GM21786 (cell line): ENCODE data around the gene IKZF1.
A peak's percentile ranks its signal among the peaks of the same experiment; 100 is the strongest.
"Not testable (repeated sequence)": the region's sequence is repeated elsewhere in the genome, so short reads cannot be mapped to it uniquely, and the experiment has no call there.

Source experiments
- ATAC-seq: cut with Tn5 transposase; IDR thresholded peaks from one replicate; pipeline ENCODE4 v1.9.1; 2021; ENCODE audit not compliant: unreplicated experiment

Gene IKZF1

DNA sequence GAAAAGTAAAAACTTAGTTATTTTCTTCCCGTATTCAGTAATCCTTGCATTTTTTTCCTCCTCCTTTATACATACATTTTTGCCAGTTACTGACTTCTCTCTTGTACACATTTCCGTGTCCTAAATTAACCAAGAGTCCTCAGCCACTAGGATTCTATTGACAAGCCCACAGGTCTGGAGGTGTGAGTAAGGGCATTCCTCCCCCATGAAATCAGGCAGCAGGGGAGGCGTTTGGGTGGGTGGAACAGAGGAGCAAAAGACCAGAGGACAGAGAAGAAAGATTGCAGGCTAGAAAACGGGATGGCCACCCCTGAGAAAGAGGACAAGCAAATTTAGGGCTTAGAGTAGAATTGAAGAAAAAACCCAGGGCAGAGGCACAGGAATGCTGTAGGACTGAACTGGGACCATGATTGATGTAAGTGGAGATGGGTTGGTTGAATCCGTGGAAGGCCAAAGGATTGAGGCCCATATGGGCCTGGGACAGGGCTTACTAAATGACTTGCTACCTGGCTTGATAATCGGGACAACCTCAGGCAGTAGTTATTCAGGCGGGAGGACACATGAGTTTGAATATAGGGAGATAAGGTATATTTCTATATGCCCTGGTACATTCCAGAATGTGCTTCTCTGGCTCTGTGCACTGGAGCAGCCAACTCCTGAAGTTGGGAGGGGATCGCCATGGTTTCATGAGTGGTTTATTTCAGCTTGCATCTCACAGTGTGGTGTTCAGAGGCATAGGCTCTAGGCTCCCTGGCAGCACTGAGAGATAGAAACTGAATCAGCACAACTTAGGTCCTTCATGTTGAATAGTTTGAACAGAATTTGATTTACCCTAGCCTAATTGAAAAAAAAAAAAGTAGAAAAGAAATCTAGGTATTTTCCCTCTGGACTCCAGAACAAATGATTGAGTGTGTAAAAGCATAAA lies 28.0 kb downstream of the IKZF1 start:
- no peak for ATAC-seq

DNA sequence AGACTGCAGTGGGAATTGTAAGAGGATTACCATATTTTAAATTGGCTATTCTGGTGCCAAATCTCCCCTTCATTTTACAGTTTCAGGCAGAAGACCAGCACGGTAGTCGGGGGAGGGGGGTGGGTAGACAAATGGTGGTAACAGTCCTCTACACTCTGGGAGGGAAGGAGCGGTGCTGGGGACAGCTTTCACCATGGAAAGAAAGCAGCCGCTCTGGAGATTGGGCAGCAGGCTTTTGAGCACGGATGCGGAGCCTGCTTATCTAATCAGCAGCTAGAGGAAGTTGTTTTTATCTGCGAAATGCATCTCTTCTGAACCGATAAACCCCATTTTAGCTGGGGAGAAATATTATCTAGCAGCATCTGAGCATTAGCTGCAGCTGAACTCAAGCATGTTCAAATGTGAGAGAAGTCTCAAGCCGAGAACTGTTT lies 28.7 kb downstream of the IKZF1 start:
- no peak for ATAC-seq

DNA sequence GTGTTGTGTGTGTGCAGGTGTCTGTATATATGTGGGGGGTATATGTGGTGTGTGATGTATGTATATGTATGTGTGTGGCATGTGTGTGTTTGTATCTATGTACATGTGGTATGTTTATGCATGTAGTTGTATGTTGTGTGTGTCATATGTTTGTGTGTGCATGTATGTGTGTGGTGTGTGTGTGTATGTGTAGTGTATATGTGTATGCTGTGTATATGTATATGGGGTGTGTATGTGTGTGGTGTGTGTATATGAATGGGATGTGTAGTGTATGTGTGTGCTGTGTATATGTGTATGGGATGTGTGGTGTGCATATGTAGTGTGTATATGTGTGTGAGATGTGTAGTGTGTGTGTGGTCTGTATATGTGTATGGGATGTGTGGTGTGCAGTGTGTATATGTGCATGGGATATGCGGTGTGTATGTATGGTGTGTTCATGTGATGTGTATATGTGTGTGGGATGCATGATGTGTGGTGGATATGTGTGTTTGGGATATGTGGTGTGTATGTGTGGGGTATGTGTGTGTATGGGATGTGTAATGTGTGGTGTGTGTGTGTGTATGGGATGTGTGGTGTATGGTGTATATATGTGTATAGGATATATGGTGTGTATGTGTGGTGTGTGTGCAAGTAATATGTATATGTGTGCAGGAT lies 30.0 kb downstream of the IKZF1 start:
- no peak for ATAC-seq

DNA sequence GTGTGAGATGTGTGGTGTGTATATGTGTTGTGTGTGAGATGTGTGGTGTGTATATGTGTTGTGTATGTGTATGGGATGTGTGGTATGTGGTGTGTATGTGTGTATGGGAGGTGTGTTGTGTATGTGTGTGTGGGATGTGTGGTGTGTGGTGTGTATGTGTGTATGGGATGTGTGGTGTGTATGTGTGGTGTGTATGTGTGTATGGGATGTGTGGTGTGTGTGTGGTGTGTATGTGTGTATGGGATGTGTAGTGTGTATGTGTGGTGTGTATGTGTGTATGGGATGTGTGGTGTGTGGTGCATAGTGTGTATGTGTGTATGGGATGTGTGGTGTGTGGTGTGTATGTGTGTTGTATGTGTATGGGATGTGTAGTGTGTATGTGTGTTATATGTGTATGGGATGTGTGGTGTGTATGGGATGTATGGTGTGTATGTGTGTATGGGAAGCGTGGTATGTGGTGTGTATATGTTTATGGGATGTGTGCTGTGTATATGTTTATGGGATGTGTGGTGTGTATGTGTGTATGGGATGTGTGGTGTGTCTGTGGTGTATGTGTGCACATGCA lies 30.8 kb downstream of the IKZF1 start:
- no peak for ATAC-seq

DNA sequence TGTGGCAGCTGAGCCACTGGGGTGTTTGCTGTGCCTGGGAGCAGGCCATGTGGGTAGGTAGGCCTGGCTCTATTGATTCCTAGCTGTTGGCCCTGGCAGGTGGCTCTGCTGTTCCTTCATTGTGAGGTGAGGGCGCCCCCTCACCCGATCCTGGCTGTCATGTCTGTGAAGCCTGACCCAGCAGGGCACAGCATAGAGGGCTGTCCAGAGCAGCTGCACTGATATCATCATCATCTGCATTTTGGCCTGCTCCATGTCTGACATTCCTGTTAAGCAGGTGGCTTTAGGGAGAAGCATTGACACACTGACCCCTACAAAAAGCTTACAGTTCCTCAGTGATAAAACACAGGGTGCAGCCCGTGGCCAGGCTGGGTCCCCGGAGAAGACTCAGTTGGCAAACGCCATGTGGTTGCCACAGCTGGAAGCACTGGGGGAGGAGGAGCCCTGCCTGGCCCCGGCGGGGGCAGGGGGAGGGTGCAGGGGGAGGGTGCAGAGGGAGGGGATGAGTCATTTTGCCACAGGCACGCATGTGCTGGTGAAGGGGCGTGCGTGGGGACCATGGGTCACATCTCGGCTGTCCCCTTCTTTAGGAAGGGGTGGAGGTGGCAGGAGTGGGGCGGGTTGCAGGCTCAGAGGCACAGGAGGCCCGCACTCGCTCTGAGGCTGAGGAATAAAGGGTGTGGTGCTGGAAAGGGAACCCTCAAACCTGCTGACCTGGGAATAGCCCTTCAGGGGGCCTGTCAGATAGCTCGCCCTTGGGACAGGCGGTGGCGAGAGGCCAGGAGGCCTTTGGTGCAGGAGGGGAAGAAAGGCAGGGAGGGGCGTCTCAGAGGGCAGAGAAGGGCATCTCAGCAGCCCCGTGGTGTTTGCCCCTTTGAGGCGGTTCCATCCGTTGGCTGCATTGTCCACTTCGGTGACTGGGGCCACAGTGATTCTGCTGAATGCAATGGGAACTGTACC lies 31.6 kb downstream of the IKZF1 start:
- peak; percentile 27 for ATAC-seq

DNA sequence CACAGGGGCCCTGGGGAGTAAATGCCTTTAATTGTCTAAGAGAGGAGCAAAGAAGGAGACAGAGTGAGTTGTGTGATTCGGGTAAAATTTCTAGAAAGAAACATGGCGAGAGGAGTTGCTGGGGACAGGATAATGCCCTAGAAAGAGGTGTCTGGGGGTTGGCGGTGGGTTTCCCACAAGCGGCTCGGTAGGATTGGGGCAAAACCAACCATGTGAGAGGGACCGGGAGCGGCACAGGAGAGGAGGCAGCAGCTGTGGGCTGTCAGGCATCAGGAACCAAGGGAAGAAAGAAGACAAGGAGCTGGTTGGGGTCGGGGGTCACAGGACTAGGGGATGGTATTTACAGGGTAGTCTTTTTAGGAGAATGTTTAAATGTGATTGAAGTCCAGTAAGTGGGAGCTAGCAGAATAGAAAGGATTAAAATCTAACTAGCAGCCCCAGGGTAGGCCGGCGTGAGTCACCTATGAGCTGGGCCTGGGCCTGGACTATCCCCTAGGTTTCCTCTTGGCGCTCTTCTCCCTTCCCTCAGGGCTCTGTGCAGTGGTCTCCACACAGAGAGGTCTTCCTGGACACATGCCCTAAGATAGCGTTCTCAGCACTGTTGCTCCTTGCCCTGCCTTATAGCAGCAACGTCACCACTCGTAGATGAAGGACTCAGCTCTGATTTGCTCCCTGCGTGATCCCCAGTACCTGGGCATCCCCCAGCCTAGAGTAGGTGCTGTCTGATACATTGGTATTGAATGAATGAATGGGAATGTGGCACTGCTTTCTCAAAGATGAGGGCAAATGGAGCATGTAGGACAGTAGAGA lies 32.6 kb downstream of the IKZF1 start:
- ATAC-seq, result no peak

DNA sequence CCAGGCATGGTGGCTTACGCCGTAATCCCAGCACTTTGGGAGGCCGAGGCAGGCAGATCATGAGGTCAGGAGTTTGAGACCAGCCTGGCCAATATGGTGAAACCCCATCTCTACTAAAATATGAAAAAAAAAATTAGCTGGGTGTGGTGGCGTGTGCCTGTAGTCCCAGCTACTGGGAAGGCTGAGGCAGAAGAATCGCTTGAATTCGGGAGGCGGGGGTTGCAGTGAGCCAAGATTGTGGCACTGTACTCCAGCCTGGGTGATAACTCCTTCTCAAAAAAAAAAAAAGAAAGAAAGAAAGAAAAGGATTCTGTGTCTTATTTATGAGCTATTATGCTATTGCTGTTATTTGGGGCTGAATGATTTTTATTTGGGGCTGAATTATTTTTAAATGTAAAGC lies 35.0 kb downstream of the IKZF1 start:
- ATAC-seq, result not testable (repeated sequence)

DNA sequence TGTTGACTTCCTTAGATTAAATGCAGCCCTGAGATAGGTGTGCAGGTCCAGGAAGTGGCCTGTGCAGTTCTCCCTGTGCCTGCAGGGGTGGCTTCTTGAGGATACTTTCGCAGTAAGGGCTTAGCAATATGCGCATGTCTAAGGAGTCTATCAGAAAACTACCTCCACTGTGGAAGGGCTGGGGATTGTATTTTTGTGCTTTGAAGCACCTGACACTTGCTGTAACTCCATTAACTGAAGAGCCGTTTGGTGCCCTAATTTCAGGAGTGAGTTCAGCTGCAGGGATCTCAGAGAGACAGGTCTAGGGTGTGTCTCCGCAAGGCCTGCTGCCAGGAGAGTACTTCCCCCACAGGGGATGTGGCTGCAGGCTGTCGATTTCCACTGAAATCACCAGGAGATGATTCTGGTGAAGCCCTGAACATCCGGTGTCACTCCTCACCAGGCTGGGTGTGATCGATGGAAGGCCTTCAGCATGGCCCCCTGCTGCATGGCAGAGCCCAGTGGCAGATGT lies 35.5 kb downstream of the IKZF1 start:
- ATAC-seq, result no peak

DNA sequence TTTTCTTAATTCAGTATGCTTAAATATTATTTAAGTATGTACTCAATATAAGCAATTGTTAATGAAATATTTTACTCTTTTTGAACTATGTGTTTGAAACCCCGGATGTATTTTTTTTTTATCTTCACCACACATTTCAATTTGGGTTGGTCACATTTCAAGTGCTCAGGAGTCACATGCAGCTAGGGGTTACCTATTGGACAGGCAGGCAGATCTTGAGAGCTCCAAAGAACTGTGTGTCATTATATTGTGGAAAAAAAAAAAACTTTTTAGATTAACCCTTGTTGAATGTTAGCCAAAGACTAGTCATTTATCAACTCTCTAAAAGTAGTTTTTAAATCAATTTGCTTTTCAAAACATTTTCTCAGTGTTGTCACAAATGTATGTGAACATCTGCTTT lies 37.2 kb downstream of the IKZF1 start:
- no peak for ATAC-seq

DNA sequence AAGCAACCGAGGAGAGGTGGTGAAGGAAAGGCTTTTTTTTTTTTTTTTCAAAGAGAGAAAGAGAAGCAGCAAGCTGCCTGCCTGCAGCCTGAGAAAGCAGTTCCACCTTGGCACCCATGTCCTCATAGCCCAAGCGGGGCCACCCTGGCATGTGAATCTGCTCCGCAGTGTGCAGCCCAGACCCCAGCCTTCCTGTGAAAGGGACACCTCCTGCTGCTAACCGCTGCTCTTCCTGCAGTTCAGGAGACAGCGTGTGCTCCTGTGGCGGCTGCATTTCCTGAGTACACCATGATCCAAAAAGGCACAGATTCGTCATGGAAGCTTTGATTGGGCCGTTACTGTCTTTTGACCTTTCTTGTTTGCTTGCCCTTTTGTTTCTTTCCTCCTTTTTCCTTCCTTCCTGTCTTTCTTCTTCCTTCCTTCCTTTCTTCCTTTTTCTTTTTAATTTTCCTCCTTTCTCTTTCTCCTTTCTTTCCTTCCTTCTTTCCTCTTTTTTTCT lies 38.1 kb downstream of the IKZF1 start:
- no peak for ATAC-seq

DNA sequence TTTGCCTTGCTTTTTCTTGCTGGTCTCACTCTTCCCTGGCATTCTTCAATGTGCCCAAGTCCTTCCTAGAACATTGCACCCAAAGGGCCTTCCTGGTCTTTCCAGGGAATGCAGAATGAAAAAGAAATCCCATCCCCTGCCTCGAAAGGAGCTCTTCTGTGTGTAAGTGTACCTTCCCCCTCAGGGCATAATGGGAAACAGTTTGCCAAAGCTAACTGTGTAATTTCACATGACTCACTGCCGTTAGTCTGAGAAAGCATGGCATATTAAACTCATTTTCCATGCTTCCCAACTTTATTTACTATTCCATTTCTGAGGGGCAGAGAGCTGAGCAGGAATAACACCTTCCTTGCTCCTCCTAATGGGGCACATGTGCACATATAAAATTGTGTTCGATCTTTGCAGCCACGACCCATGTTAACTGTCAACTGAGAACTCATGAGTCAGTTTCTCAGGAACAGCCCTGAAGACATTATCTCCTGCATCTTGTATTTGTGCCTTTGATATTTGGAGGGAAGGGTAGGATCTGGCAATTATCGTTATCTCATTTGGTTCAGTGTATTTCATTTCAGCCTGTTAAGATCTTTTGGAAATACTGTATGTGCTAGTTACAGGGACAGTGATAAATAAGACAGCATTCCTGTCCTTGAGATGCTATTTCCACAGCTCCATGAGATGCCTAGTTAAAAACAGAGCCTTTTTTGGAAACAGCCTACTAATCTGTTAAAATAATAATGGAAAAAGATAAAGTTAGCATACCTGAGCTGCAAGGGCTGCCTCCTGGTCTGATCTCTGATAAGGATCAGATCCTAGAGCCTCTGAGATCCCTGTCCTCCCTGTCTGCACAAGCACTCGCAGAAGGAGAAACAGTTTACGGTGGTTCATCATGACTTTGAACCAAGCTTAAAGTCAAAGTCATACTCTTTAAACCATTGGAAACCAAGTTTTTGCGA lies 42.3 kb downstream of the IKZF1 start:
- ATAC-seq, result no peak

DNA sequence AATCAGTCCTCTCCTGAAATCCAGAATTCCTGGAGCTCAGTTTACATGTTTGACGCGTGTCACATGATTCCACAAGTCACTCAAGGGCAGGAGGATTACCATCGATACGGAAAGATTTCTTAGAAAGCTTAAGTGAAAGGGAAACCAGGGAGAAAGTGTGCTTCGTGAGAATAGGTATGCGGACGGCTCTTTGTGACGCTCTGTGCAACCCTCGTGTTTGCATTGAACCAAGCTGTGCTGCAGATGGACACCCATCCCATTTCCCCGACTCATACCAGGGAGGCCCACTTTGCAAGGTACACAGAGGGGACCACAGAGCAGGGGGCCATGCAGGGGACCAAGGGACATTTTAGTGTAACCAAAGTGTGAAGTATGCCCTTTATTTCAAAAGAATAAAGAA lies 43.2 kb downstream of the IKZF1 start:
- ATAC-seq, result no peak

DNA sequence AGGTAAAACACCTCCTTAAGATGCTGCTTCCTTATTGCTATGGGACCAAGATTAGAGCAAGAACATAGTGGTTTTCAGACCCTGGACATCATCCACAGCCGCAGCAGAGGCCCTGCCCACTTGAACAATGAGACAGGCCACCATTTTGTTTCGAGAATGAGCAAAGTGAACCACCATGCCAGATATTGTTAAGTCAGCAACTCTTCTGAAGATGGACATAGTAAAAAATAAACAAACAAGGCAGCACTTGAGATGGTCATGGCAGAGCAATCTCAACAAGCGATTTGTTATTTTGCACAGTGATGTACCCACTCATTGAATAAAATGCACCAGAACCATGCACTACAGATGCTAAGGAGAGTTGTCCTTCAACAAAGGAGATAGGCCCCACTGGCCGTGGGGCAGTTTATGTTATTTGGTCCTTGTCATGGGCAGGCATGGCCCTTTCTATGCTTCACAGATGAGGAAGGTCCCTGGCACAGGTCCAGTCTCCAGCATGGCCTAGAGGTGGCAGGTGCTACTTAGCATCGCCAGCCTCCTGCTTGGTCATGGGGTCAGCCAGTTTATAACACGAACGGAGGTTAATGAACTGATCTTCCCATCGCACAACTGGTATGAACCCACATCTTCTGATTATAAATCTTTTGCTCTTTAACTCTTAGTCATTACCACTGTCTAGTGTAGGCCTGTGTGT lies 44.1 kb downstream of the IKZF1 start:
- no peak for ATAC-seq

DNA sequence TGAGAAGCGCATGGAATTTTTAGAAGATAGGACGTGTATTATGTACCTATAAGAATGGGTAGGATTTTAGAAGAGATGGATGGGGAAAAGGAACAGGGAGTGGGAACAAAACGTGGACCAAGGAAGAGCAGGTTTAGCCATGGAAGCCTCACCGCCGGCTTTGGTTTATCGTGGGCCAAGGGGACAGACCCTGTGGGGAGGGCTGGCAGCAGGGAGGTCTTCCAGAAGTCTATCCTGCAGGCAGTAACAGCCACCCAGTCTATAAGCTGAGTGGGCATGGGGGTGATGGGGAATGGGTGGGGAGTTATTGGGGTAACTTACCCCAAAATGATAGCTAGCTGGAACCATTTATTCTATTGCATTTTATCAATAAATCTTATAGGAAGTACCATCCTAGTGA lies 44.9 kb downstream of the IKZF1 start:
- no peak for ATAC-seq

DNA sequence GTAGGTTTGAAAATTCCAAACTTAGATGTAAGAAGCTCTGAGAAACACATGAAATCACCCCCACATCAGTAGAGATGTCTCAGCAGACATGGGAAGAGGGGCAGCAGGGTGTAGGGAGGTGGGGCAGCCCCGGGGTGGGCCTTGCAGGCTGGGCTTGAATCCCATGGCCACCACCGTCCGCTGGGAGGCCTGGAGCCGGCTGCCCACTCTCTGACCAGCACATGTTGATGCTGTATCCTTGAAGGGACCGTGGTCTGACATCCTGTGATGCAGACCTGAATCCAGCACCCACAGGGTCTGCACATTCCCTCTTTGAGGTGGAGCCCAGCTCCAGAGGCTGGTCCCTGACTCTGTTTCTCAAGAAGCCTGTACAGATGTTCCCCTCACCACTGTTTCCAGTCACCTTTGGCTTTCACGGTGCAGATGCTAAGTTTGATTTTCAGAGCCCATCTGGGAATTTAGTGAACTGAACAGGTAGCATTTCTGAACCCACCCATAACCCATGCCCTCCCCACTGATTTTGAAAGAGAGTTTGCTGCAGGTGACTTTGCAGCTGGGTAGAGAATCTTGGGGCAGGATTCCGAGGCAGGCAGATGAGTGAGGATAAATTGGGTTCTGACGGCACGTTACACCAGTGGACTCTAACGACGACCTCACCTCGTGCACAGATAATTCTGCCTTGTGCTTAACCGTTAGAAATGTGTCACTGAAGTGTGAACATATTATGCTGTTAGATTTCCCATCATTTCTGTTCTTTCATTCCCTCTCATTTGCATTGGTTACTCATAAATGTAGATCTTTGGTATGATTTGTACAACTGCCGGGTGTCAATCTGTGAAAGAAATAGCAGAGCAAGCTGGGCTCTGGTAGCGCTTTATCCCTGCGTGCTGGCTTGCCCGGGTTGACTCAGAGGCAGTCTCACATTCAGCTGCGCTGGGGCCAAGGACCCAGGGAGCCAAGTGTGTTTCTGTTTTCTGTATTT lies 45.7 kb downstream of the IKZF1 start:
- ATAC-seq, result peak; percentile 66

DNA sequence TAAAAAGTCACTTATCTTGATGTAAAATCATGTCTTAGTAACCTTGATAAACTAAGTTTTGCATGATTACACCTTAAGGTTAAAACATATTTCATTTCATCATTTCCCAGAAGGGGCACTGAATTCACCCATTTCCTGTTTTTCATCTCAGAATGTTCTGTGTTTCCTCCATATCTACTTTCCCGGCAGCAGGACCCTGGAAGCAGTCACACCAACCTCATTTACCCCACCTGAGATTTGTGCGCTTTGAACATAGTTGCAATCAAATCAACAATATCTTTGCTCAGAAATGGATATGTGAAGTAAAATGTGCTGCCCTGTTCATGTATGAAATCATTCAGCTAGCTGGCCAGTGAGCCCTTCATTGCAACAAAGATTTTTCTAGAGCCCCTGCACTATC lies 46.8 kb downstream of the IKZF1 start:
- ATAC-seq, result no peak

DNA sequence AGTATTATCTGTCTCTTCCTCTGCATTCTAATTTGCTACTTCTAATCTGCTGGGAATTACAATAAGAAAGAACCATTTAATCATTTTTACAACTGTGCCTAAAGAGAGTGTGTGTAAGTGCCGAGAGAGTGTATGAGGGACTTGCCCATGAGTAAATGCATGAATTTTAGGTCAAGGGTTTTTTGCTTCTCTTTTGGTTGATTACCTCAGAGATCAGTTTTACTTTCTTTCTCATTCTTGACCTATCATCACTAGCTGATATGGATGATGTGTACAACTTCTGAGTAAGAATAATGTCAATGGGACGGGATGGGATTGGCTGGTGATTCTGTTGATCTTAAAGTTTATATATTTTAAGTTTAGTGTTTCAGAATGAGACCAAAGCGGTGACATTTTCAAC lies 47.8 kb downstream of the IKZF1 start:
- ATAC-seq, result peak; percentile 84
